ENCODE measurements around the gene INSRR.

The INSRR gene

GRCh38 chr1:156803086-156803851 is 55.6 kb downstream of the INSRR start:
- Mint-ChIP-seq H3K4me3 (no peak overlapping the region), H3K36me3 (ENCODE audit: low read depth) (peaks cover 15% of the 10 kb centered on the region), H3K4me1 (peaks cover 69% of the 10 kb centered on the region), H3K27me3 (ENCODE audit: low read depth) (peaks cover 3% of the 10 kb centered on the region), H3K27ac (peak overlapping the region in 2 of 3 experiments; percentile 37 to 38), H3K9me3 (no peaks in the 10 kb centered on the region)
- TF ChIP-seq CTCF (IDR thresholded peaks at IDR 0.05; ENCODE audit: unreplicated experiment in 3 of 3), result no peak

- Mint-ChIP-seq H3K4me3 (no peak overlapping the region), H3K27me3 (ENCODE audit: low read depth) (no peaks in the 10 kb centered on the region), H3K9me3 (no peaks in the 10 kb centered on the region), H3K36me3 (ENCODE audit: low read depth) (peaks cover 17% of the 10 kb centered on the region), H3K4me1 (peaks cover 63% of the 10 kb centered on the region), H3K27ac (no peak overlapping the region)
- TF ChIP-seq CTCF (IDR thresholded peaks at IDR 0.05; ENCODE audit: unreplicated experiment in 3 of 3), result no peak
Measured at GRCh38 chr1:156802421-156802935, 56.4 kb downstream of the INSRR start.

- peaks cover 20% of the 10 kb centered on the region for H3K36me3 Mint-ChIP-seq (ENCODE audit: low read depth)
- no peaks in the 10 kb centered on the region for H3K27me3 Mint-ChIP-seq (ENCODE audit: low read depth)
- H3K27ac Mint-ChIP-seq, result peak overlapping the region; percentile 18 to 39 (median 28)
- peak overlapping the region in 2 of 3 experiments; percentile 1 to 4 for H3K4me3 Mint-ChIP-seq
- peak; percentile 26 to 55 (median 37) for TF ChIP-seq CTCF (IDR thresholded peaks at IDR 0.05; ENCODE audit: unreplicated experiment in 3 of 3)
- no peaks in the 10 kb centered on the region for H3K9me3 Mint-ChIP-seq
- H3K4me1 Mint-ChIP-seq, result peaks cover 60% of the 10 kb centered on the region
Measured at GRCh38 chr1:156801409-156802121, 57.4 kb downstream of the INSRR start.

GRCh38 chr1:156797212-156797871 is 61.6 kb downstream of the INSRR start:
- Mint-ChIP-seq H3K27ac (no peak overlapping the region), H3K27me3 (ENCODE audit: low read depth) (no peaks in the 10 kb centered on the region), H3K9me3 (no peaks in the 10 kb centered on the region), H3K4me3 (no peak overlapping the region), H3K4me1 (peaks cover 27% of the 10 kb centered on the region), H3K36me3 (ENCODE audit: low read depth) (peaks cover 56% of the 10 kb centered on the region)
- peak; percentile 79 to 89 (median 87) for TF ChIP-seq CTCF (IDR thresholded peaks at IDR 0.05; ENCODE audit: unreplicated experiment in 3 of 3)

GRCh38 chr1:156796340-156797097 is 62.4 kb downstream of the INSRR start:
- no peak overlapping the region for H3K27ac Mint-ChIP-seq
- no peak overlapping the region for H3K4me3 Mint-ChIP-seq
- H3K36me3 Mint-ChIP-seq (ENCODE audit: low read depth), result peaks cover 63% of the 10 kb centered on the region
- H3K4me1 Mint-ChIP-seq, result peaks cover 19% of the 10 kb centered on the region
- H3K27me3 Mint-ChIP-seq (ENCODE audit: low read depth), result no peaks in the 10 kb centered on the region
- no peak for TF ChIP-seq CTCF (IDR thresholded peaks at IDR 0.05; ENCODE audit: unreplicated experiment in 3 of 3)
- H3K9me3 Mint-ChIP-seq, result no peaks in the 10 kb centered on the region
